Measurements from ENCODE around the gene SHKBP1. TPM values are rescaled to one million over a fixed set of nuclear protein-coding genes. Genes with fewer than 3 reads are reported as not detected.

The SHKBP1 gene
- total and polyA plus RNA-seq, 2 of the 13 experiments (the other 11 are each of a cell fraction or from before 2014, with no cell fraction given), result 16.2 to 17.4 TPM

- TF ChIP-seq REST (IDR thresholded peaks at IDR 0.05; ENCODE audit: borderline replicate concordance in 1 of 2, low read depth in 1 of 2, low read length in 2 of 2) (no peak), GMEB1 (CRISPR knock-in tag; IDR thresholded peaks at IDR 0.05; ENCODE audit: borderline replicate concordance) (no peak), NFE2 (CRISPR knock-in tag; IDR thresholded peaks at IDR 0.05) (no peak), MTF1 (CRISPR knock-in tag; IDR thresholded peaks at IDR 0.05) (no peak), ZBTB34 (CRISPR knock-in tag; IDR thresholded peaks at IDR 0.05) (no peak), ZNF768 (CRISPR knock-in tag; IDR thresholded peaks at IDR 0.05) (peak; percentile 46; the same call in 1 of the 2 replicates), HNF1B (CRISPR knock-in tag; IDR thresholded peaks at IDR 0.05) (no peak), PAXIP1 (CRISPR knock-in tag; conservative IDR thresholded peaks at IDR 0.05) (no peak), ZSCAN5A (CRISPR knock-in tag; IDR thresholded peaks at IDR 0.05; ENCODE audit: borderline replicate concordance) (no peak), ZNF691 (CRISPR knock-in tag; IDR thresholded peaks at IDR 0.05; ENCODE audit: borderline replicate concordance, low read depth) (0 out of 2 replicates have a peak, but pooled peaks have one; percentile 1), AGO2 (optimal IDR thresholded peaks at IDR 0.05; ENCODE audit: low read depth, low read length) (no peak), ZNF225 (CRISPR knock-in tag; IDR thresholded peaks at IDR 0.05) (peak; percentile 53; the same call in 1 of the 2 replicates)
These were observed 28.7 kb downstream of the SHKBP1 start (continued) for GRCh38 chr19:40605216-40605971.
